ENCODE measurements around the gene UMODL1. TPM values are rescaled to one million over a fixed set of nuclear protein-coding genes. Genes with fewer than 3 reads are reported as not detected.

Gene UMODL1
- total and polyA plus RNA-seq, 10 of the 15 experiments (the other 5 are each of a cell fraction or from before 2014, with no cell fraction given) = 0.01 to 0.11 (median 0.03) TPM; not detected in 5

- Histone ChIP-seq H3K27me3 (replicated peaks in 1 of 2; ENCODE audit: control insufficient read depth in 2 of 2, insufficient read depth in 2 of 2, low read length in 1 of 2) (no peaks in the 10 kb centered on the region), H3K79me2 (ENCODE audit: control insufficient read depth, insufficient read depth, low read length) (no peaks in the 10 kb centered on the region), H3K9ac (ENCODE audit: control insufficient read depth, insufficient read depth, low read length) (no peak overlapping the region), H2AFZ (ENCODE audit: control insufficient read depth, low read depth, low read length) (no peak overlapping the region), H4K20me1 (ENCODE audit: control insufficient read depth, insufficient read depth) (no peaks in the 10 kb centered on the region), H3K36me3 (ENCODE audit: control insufficient read depth in 2 of 2, insufficient read depth in 2 of 2, low read length in 1 of 2) (no peaks in the 10 kb centered on the region), H3K9me3 (replicated peaks; ENCODE audit: control insufficient read depth, insufficient read depth, low read length) (no peaks in the 10 kb centered on the region), H3K27ac (ENCODE audit: control insufficient read depth, insufficient read depth) (no peak overlapping the region), H3K4me1 (ENCODE audit: control insufficient read depth, insufficient read depth, low read length) (peaks cover 27% of the 10 kb centered on the region), H3K4me3 (no peak overlapping the region), H3K4me2 (ENCODE audit: control insufficient read depth, insufficient read depth) (no peak overlapping the region)
- no peak for DNase-seq (ENCODE audit: low read depth, low spot score)
- no TSS peak for BruUV-seq (replicated peaks)
- TF ChIP-seq EGR1 (IDR thresholded peaks at IDR 0.05; ENCODE audit: borderline replicate concordance in 1 of 2, low read depth in 2 of 2, low read length in 2 of 2) = no peak
- TF ChIP-seq PRDM15 (CRISPR knock-in tag; IDR thresholded peaks at IDR 0.05) = no peak
- no peak for TF ChIP-seq YBX1 (IDR thresholded peaks at IDR 0.05)
- no peak for TF ChIP-seq RCOR1 (conservative IDR thresholded peaks at IDR 0.05; ENCODE audit: low read depth, low read length)
- no peak for TF ChIP-seq PKNOX1 (IDR thresholded peaks at IDR 0.05)
- TF ChIP-seq ASH2L (IDR thresholded peaks at IDR 0.05; ENCODE audit: borderline replicate concordance, low read depth) = no peak
- TF ChIP-seq SMAD5 (IDR thresholded peaks at IDR 0.05; ENCODE audit: low read depth) = no peak
- no peak for TF ChIP-seq ATF2 (IDR thresholded peaks at IDR 0.05; ENCODE audit: low read length)
- no peak for TF ChIP-seq RELB (IDR thresholded peaks at IDR 0.05; ENCODE audit: low read depth)
- no peak for TF ChIP-seq SIN3A (IDR thresholded peaks at IDR 0.05; ENCODE audit: low read depth, low read length)
- no peak for TF ChIP-seq POLR2A (IDR thresholded peaks at IDR 0.05; ENCODE audit: low read depth, low read length)
- TF ChIP-seq TARDBP (IDR thresholded peaks at IDR 0.05; ENCODE audit: borderline replicate concordance) = no peak
- TF ChIP-seq FOXM1 (IDR thresholded peaks at IDR 0.05; ENCODE audit: low read depth, low read length) = no peak
- TF ChIP-seq REST (IDR thresholded peaks at IDR 0.05; ENCODE audit: low read depth, low read length) = no peak
- TF ChIP-seq SP1 (IDR thresholded peaks at IDR 0.05; ENCODE audit: low read depth, low read length) = no peak
- RAD21 ChIA-PET (ENCODE audit: unreplicated experiment) = no interaction called here
- CTCF ChIA-PET = interaction anchor here (1.3 to 2.4 kb wide), 2 partner anchors 306 kb away, joined by 5 to 19 read pairs; no protein-coding TSS in a partner anchor
- no peak for ATAC-seq
- POLR2A ChIA-PET = no interaction called here
- SMC1A ChIA-PET (ENCODE audit: uncharacterized antibody, unreplicated experiment) = no interaction called here
- FAIRE-seq = no peak
- in situ Hi-C loops (cut with MboI) (no loop called here), intact Hi-C loops (cut with micrococcal nuclease; ENCODE audit: unreplicated experiment) (no loop called here)
- 62% methylated on average over 13 of the region's 13 CpGs for WGBS (ENCODE audit: insufficient coverage, insufficient replicate concordance, low lambda C conversion rate, missing lambda C conversion rate)
Measured at GRCh38 chr21:42122808-42123207, 51.7 kb downstream of the UMODL1 start.

Data from GM12878 (cell line).